Muscle of arm (tissue), 12 donors: ENCODE data around the gene RAB20. TPM values are rescaled to one million over a fixed set of nuclear protein-coding genes. Genes with fewer than 3 reads are reported as not detected.
"Not testable (repeated sequence)": the region's sequence is repeated elsewhere in the genome, so short reads cannot be mapped to it uniquely, and the experiment has no call there.

Experiments used
- DNase-seq: peaks from one replicate; pipeline ENCODE4 v3.0.0-alpha.2; 2013
- polyA plus RNA-seq, 12 donors: library from polyadenylated mRNA; unstranded; fragments of 120-200 nt; gene quantifications; one replicate each; pipeline ENCODE4 v1.2.1, GENCODE V29; 2013; ENCODE audit not compliant: insufficient read length in 12 of 12

The RAB20 gene
- polyA plus RNA-seq, 12 donors: 1.4 to 7.3 (median 2.3) TPM; not detected in 1

DNA sequence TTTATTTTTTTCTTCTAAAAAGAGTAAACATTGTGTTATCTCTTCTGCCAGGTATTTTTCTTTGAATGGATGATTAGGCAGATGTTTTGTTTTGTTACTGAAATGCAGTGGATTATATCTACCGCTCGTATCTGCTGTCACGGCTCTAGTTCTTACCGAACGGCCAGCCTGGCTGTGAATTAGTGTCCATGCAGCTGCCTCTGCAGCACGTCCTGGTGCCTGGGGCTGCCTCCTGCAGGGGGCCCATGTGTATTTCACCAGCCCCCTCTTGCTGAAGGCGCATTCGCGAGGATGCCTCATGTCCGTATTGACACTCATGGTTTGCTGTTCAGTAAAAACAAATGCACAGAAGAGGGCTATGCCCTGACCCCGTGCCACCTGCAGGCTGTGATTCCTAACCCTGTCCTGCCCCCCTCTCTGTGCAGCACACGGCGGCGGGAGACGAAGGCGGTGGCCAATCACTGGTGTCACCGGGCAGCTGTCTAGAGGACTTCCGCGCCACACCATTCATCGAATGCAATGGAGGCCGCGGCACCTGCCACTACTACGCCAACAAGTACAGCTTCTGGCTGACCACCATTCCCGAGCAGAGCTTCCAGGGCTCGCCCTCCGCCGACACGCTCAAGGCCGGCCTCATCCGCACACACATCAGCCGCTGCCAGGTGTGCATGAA lies 49.9 kb downstream of the RAB20 start:
- no peak for DNase-seq

DNA sequence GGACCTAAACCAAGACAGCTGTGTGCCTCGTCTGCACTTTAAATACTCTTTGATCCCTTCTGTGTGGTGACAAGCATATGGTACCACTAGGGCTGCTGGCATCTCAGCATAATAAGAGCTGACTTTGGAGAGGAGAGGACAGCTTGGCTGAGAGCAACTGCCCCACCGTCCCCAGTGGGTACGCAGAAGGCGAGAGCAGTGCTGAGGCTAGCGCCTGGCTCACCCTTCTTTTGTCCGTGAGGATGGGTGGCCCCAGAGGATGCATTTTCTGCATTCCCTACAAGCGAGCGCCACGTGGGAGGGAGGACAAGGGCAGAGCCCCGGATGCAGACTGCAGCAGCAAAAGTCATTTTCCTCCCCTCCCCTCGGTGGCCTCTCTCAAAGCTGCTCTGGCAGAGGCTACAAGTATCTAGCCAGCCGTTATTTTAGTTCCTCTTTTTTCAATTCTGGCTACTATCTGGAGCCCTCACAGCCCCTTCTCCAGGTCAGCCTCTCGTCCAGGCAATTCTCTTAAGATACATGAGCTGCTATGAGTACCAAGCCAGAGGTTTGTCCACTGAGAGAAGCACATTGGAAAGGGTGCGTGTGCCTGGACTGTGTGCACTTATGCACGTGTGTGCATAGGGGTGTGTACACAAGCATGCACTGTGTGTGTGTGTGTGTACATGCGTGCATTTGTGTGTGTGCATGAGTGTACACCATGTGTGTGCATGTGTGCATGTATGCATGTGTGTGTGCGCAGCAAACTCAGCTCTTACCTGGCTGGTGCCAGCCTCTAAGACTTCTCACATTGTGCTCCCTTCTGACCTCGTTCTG lies 51.3 kb downstream of the RAB20 start:
- DNase-seq: peak; percentile 55

DNA sequence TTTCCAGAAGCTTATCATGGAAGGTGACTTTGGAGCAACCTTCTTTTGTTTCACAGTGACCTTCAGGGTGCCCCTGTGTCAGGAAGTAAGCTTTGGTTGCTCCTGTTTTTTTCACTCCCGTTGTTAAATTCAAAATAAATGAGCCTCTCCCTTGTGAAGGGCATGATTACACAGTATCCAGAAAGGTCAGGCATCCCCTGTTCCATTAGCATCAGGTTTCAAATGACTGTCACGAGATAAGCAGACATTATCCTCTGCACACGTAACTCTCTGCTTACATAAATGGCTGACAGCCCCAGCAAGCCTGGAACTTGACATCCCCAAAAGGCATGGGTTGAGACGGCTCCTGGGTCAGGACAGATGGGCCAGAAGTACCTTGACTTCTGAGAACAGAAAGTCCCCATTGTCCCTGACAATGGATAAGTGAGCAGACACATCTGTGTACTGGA lies 52.0 kb downstream of the RAB20 start:
- no peak for DNase-seq

DNA sequence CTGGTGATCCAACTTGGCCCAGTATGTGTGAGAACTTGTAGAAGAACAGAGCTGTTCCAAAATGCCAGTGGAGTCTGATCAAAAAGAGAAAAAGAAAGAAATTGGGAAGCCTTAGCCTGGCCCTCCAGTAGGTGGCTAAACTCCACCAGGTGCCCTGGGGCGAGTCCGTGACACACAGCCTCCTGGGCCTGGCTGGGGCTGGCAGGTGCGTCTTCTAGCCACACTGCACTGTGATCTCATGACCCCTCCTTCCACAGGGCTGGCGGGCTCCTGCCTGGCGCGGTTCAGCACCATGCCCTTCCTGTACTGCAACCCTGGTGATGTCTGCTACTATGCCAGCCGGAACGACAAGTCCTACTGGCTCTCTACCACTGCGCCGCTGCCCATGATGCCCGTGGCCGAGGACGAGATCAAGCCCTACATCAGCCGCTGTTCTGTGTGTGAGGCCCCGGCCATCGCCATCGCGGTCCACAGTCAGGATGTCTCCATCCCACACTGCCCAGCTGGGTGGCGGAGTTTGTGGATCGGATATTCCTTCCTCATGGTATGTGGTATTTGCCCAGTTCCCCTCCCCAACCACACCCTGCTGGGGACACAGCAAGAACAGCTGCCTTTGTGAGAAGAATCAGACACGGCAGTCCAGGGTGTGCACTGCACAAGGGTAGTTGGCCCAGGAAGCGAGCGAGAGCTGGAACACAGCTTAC lies 53.7 kb downstream of the RAB20 start:
- DNase-seq: no peak

DNA sequence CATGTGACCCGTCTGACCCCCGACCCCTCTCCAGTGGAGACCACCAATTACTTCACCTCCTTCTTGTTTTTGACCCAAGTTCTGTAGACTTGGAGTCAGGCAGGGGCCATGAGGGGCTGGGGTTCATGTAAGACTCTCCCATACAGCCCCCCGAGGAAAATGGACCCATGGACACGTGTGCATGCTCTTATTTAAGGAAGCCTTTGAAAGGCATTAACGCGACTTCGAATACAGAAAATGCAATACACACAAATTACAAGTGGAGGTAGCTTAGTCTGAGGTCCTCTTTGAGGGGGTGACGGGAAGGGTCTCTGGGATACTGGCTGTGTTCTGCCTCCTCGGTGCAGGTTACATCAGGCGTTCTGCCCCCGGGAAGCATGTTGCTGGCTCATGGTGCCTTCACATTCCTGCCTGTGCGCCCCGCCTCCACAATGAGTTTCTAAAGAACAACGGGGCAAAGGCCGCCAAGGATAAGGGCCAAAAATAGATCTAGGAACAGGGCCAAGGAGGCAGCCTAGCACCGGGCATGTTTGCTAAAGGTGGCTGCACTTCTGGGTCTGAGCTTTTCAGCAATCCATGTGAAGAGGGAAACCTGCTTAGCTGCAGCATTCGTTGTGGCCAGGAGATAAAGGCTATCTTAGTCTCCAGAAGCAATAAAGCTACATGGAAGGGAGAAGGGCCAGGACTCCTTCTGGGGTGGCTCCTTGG lies 54.5 kb downstream of the RAB20 start:
- DNase-seq: no peak

DNA sequence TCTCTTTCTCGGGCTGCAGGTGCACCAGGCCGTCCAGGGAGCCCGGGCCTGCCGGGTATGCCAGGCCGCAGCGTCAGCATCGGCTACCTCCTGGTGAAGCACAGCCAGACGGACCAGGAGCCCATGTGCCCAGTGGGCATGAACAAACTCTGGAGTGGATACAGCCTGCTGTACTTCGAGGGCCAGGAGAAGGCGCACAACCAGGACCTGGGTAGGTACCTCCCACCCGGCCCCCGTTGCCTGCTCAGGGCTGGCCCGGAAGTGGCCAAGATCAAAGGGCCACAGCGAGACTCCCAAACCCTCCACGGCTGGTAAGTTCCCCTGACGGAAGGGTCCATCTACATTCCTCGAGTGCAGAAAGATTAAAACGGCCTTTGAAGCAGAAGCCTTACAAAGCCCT lies 55.1 kb downstream of the RAB20 start:
- no peak for DNase-seq

DNA sequence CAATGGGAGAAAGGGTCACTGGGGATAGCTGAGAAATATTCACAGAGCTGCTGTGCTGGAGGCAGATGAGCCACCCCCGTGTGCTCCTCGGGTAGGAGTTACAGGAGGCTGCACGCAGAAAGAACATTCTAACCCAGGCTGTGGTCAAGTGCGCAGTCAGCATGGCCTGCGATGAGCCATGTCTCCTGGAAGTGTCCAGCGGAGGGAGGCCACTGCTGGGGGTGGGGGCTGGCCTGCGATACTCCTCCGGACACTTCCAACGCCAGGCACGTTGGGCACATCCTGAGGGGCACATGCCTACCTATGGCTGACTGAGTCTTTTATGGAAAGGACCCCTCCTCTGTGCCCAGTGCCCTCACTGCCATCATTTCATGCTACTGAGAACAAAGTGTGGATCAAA lies 55.9 kb downstream of the RAB20 start:
- no peak for DNase-seq

DNA sequence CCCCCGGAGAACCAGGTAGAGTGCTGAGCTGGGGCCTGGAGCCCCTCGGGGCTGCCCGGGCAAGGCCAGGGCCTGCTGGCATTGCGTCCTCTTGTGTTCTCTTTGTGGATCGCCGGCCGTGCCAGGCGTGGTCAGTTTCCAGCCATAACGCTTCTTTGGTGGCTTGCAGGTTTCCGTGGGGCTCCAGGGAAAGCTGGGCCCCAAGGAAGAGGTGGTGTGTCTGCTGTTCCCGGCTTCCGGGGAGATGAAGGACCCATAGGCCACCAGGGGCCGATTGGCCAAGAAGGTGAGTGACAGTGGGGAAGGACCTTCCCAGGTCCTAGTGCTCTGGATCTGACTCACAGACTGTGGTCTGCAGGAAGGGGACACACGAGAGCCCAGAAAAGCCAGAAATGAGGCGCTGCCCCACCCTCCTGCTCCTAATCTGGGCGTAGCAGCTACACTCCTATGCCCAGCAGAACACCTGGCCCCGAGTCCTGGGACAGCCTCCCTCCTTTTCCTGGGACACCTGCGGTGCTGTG lies 57.5 kb downstream of the RAB20 start:
- DNase-seq: no peak

DNA sequence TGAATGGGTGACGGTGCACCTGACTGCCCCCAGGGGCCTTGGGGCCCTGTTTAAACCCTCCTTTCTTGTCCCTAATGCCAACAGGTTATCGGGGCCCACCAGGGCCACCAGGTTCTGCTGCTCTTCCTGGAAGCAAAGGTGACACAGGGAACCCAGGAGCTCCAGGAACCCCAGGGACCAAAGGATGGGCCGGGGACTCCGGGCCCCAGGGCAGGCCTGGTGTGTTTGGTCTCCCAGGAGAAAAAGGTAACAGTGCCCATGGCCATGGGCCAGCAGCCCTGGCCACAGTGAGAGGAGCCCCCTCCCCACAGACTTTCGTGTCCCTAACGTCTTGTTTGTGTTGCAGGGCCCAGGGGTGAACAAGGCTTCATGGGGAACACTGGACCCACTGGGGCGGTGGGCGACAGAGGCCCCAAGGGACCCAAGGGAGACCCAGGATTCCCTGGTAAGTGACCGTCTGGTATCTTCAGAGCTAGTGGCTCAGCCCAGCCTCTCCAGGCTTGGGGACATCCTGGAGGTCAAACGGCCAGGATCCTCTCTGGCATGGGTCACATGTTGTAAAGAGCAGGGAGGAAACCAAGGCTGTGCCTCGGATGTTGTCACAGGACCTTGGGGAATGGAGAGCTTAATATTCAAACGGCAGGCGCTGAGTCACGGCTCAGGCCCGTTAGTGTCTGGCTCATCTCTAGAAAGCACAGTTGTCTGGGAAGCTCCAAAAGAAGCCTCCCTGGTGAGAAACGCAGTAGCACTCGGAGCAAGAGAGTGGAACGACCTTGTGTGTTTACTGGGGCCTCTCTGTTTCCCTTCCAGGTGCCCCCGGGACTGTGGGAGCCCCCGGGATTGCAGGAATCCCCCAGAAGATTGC lies 58.3 kb downstream of the RAB20 start:
- no peak for DNase-seq

DNA sequence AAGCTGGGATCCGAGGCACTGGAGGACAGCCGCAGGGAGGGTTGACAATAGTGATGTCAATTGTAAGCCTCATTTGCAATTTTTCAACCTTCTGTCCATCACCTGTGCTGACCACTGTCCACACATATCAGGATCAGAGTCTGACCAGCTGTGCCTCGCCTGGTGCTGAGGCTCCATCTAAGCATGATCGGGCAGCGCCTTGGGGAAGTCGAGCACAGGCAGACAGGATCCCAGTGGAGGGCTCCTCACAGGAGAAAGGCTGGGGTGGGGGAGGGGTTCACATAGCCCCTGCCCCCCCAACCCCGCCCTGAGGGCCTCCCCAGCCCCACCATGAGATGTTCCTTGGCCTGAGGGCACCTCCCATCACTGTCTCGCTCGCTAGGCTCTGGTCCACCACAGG lies 60.3 kb downstream of the RAB20 start:
- no peak for DNase-seq

DNA sequence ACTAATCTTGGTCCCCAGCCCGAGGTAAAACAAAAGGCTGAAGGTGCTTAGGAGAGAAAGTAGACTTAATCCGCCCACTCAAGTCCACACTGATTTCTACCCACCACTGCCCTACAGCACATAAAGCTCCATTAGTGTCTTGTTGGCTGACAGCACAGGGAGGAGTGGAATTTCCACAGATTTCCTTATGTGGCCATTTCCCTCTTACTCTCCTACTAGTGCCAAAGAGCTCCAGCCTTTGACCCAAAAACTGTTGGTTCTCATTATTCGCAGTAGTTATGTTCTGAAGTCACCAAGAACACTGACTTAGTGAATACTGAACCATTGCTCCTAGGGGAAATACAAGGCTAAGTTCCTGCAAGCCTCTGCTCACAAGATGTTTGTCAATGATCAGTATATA lies 61.2 kb downstream of the RAB20 start:
- no peak for DNase-seq

DNA sequence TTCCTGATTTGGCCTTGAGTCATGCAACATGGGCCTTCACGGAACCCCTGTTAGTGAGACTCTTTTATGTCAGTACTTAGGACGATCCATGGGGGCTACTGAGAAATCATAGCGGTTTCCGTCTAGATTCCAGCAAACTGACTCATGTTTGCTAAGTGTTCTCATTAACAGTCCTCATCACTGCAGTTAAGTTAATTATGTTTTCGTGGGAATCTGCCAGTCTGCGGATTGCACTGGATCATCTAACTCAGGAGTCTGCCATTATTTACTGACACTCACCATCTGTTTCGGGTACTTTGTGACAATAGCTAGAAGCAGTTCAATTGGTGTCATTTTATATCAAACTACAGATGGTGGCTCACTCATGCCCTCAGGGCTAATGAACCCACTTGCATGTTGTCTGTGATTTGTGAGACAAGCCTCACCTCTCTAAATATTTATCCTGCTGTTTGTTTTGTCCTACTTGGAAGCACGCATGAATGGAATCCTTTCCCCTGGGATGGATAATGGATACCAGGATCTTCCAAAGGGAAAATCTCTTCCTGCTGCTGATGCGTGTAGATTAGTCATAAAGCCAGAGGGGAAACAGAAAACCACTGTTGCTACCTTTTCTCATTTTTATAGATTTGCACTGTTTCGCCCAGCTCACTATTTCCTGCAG lies 61.8 kb downstream of the RAB20 start:
- DNase-seq: no peak

DNA sequence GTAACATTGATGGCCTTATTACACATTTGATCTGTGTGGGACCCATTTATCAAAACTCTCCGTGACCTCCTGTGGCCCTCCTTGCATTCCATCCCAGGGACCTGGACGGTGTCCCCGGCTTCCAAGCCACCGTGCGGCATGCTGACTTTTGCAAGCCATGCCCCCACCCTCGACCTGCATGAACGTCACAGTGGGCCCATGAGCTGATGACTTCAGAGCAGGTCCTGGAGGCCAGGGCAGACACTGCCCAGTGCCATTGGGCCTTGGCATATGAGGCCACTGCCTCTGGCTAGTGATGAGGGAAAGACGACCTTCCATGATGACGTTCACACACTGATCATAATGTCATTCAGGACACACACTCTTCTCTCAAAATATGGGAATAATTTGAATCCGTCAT lies 62.8 kb downstream of the RAB20 start:
- DNase-seq: no peak

DNA sequence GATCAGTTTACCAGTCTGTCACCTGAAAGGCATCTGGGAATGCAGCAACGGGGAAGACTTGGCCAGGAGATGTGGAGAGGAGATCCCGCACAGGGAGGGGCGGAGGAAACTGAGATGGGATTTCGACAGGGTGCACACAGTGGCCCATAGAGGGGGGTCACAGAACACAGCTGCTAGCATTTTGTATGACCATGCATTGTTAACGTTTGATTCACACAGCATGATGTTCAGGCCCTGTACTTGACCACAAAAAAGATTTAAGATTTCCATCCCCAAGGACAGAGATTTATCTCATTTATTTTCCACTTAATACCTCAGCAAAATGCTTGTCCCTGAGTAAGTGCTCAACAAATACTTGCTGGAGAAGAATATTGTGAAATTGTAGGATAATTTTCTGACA lies 63.2 kb downstream of the RAB20 start:
- no peak for DNase-seq

DNA sequence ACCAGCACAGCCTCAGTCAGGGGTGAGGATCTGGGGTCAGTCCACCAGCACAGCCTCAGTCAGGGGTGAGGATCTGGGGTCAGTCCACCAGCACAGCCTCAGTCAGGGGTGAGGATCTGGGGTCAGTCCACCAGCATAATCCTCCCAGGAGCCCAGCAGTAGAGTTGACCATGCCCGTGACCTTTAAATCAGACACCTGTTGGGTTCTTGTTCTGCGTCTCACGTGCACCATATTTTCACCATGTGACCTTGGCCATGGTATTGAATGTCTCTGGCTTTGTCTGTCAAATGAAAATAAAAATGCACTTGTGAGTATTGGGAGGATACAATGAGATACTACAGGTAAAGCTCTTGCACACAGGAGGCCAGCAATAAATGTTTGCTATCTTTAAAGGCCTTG lies 63.6 kb downstream of the RAB20 start:
- DNase-seq: not testable (repeated sequence)

DNA sequence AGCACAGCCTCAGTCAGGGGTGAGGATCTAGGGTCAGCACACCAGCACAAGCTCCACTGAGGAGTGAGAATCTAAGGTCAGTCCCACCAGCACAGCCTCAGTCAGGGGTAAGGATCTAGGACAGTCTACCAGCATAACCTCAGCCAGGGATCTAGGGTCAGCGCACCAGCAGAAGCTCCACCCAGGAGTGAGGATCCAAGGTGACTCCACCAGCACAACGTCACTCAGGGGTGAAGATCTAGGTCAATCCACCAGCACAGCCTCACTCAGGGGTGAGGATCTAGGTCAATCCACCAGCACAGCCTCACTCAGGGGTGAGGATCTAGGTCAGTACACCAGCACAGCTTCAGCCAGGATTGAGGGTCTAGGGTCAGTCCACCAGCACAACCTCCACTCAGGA lies 64.5 kb downstream of the RAB20 start:
- no peak for DNase-seq

DNA sequence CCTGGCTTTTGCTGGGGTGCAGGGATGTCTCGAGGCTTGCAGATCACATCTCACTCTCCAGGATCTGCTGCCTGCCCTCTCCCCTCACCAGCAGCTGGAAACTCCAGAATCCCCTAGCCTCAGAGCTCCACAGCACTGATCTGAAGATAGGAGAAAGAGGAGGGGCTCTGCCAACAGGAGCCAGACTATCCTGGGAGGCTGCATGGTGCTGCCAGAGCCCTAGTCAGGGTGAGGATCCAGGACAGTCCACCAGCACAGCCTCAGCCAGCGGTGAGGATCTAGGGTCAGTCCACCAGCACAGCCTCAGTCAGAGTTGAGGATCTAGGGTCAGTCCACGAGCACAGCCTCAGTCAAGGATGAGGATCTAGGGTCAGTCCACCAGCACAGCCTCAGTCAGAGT lies 65.2 kb downstream of the RAB20 start:
- DNase-seq: no peak

DNA sequence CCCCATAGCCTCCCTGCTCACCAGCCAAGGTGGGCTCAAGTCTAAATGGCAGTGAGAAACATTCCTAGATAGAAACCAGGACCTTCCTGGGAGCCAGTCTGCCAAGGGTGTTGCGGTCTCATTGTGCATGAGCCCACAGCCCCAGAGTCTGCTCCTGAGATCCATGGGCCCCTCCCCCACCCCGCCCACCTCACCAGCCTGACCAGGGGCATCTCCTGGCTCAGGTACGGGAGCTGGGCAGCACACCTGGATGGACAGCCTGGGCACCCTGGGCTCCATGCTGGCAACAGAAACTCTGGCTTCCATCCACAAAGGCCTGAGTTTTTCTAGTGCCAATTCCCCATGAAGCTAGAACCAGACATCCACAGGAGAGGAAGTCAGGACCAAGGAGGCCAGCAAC lies 65.6 kb downstream of the RAB20 start:
- no peak for DNase-seq

DNA sequence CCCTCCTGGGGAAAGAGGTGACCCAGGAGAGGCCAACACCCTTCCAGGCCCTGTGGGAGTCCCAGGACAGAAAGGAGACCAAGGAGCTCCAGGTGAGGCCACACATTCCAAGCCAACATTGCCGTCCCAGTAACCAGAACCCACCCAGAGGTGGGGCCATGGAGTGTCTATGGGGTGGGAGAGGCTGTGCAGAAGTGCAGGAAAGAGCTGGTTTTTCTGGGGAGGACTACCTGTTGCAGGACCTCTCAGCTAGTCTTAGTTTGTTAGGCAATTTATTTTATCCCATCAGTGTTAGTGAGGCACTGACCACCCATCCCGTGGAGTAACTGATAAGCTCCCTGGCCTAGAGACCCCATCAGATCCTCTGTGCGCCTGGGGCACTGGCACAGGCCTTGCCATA lies 66.1 kb downstream of the RAB20 start:
- no peak for DNase-seq

DNA sequence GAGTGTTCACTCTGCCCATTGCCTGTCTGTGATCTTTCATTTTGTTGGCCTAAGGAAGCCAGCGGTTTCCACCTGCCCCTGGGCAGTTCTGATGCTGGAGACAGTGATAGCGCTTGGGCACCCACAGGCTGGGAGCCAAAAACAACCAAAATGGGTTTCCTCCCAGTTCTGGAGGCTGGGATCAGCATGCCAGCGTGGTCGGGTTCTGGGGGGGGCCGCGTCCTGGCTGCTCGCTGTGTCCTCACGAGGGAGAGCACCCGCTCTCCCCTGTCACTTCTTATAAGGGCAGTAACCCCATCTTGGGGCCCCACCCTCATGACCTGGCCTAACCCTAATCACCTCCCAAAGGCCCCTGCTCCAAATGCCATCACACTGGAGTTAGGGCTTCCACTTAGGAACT lies 67.9 kb downstream of the RAB20 start:
- no peak for DNase-seq
